Kidney (tissue), 14 donors: ENCODE results near the gene RIN3. TPM values are rescaled to one million over a fixed set of nuclear protein-coding genes. Genes with fewer than 3 reads are reported as not detected.

Source experiments
- DNase-seq, 5 donors: peaks; one replicate each; pipeline ENCODE4 v3.0.0-alpha.2; 2013 to 2020
- FAIRE-seq: peaks from 2 replicates; lab custom pipeline; 2012; peaks lifted over from hg19 to GRCh38; lab: Jason Lieb, UNC
- H3K27ac ChIP-seq, 2 donors: one replicate each; pipeline ENCODE4 v1.7.0; 2013; ENCODE audit warnings: low read depth in 2 of 2, low read length in 2 of 2, inconsistent platforms in 1 of 2
- H3K27me3 ChIP-seq: one replicate; pipeline ENCODE4 v1.7.1; 2013; ENCODE audit warnings: low read length, inconsistent platforms; ENCODE audit not compliant: control insufficient read depth, insufficient read depth
- H3K36me3 ChIP-seq, 3 donors: one replicate each; pipeline versions ENCODE4 v1.7.0 to v1.7.1; 2013; ENCODE audit warnings: low read length in 3 of 3, control low read depth in 1 of 3, inconsistent platforms in 1 of 3; ENCODE audit not compliant: insufficient read depth in 3 of 3, control insufficient read depth in 2 of 3
- H3K4me1 ChIP-seq, 3 donors: one replicate each; pipeline versions ENCODE4 v1.7.0 to v1.7.1; 2013; ENCODE audit warnings: low read length in 3 of 3, inconsistent platforms in 1 of 3, low read depth in 1 of 3; ENCODE audit not compliant: control insufficient read depth in 2 of 3, insufficient read depth in 2 of 3
- H3K4me3 ChIP-seq, 3 donors: one replicate each; pipeline versions ENCODE4 v1.7.0 to v1.8.1; 2013; ENCODE audit warnings: low read length in 3 of 3, control low read depth in 1 of 3, inconsistent platforms in 1 of 3
- H3K9ac ChIP-seq, 3 donors: one replicate each; pipeline versions ENCODE4 v1.7.0 to v1.7.1; 2013; ENCODE audit warnings: low read length in 3 of 3, control low read depth in 1 of 3, inconsistent platforms in 1 of 3
- H3K9me3 ChIP-seq, 3 donors: one replicate each; pipeline versions ENCODE4 v1.7.0 to v1.7.1; 2013; ENCODE audit warnings: low read length in 3 of 3, control low read depth in 1 of 3, inconsistent platforms in 1 of 3; ENCODE audit not compliant: control insufficient read depth in 2 of 3, insufficient read depth in 1 of 3
- CTCF ChIP-seq: IDR thresholded peaks from 3 replicates; pipeline ENCODE4 v1.5.1; 2012; ENCODE audit warnings: mild to moderate bottlenecking, moderate library complexity, borderline replicate concordance; ENCODE audit not compliant: insufficient read depth; ENCODE audit errors: extremely low read depth
- intact Hi-C: fragments of 100-400 bp; cut with DNase I; formaldehyde crosslinking; loops from one replicate; pipeline ENCODE4 v1.11.1; 2022
- polyA plus RNA-seq: library from polyadenylated mRNA; stranded (reverse); fragments of 350-450 nt; fragmentation: Illumina TruSeq; extraction: RNeasy Lipid Tissue Mini Kit (QIAGEN cat#74804); gene quantifications from one replicate; pipeline ENCODE4 v1.2.3, GENCODE V29; 2014; ENCODE audit warnings: low read depth, low replicate concordance; ENCODE audit not compliant: insufficient read depth
- total RNA-seq: library from RNA; stranded (reverse); fragmentation: NEBNext Ultra II Directional; extraction: Animal tissue kit (Norgen Biotek cat#: 25700); gene quantifications from one replicate; pipeline ENCODE4 v1.2.1, GENCODE V29; 2021
- donor health status: control.
- donor health status: control.
- donor health status: control.
- donor health status: control.
- donor health status: control.
- donor health status: DM: yes; HTN: yes; CAD: no.
- donor health status: Normal renal cell carcinoma (clear cell type).

Gene RIN3
- total and polyA plus RNA-seq, 2 donors from 2014 or later, result 7.1 to 30.4 TPM

GRCh38 chr14:92734618-92735017 is 221.0 kb downstream of the RIN3 start:
- Histone ChIP-seq H3K9me3 (no peaks in the 10 kb centered on the region), H3K4me1 (peaks cover 0 to 13% (median 3%) of the 10 kb centered on the region in 3 donors), H3K27me3 (no peaks in the 10 kb centered on the region), H3K27ac (no peak overlapping the region), H3K4me3 (no peak overlapping the region), H3K36me3 (peaks cover 3 to 13% (median 11%) of the 10 kb centered on the region in 3 donors), H3K9ac (no peak overlapping the region)
- no peak for TF ChIP-seq CTCF
- intact Hi-C loops, result no loop called here
- FAIRE-seq (no peak), DNase-seq (no peak)

GRCh38 chr14:92735344-92735743 is 221.8 kb downstream of the RIN3 start:
- DNase-seq, result no peak
- TF ChIP-seq CTCF, result no peak
- Histone ChIP-seq H3K4me1 (peaks cover 0 to 13% (median 3%) of the 10 kb centered on the region in 3 donors), H3K27me3 (no peaks in the 10 kb centered on the region), H3K9me3 (no peaks in the 10 kb centered on the region), H3K4me3 (no peak overlapping the region), H3K27ac (no peak overlapping the region), H3K9ac (no peak overlapping the region), H3K36me3 (peaks cover 3 to 13% (median 11%) of the 10 kb centered on the region in 3 donors)
- FAIRE-seq, result no peak
- intact Hi-C loops, result no loop called here

- intact Hi-C loops, result no loop called here
- no peaks in the 10 kb centered on the region for H3K9me3 ChIP-seq
- H3K27me3 ChIP-seq, result no peaks in the 10 kb centered on the region
- no peak overlapping the region for H3K27ac ChIP-seq
- H3K9ac ChIP-seq, result no peak overlapping the region
- H3K4me3 ChIP-seq, result no peak overlapping the region
- FAIRE-seq, result no peak
- peaks cover 0 to 3% (median under 1%) of the 10 kb centered on the region in 3 donors for H3K36me3 ChIP-seq
- DNase-seq, result no peak
- TF ChIP-seq CTCF, result no peak
- H3K4me1 ChIP-seq, result peaks cover 0 to 13% (median 3%) of the 10 kb centered on the region in 3 donors
These were observed 223.6 kb downstream of the RIN3 start for GRCh38 chr14:92737206-92737605.
